Mesendoderm (in vitro differentiated cells): Measurements from ENCODE around the gene PTTG2.
A peak's percentile ranks its signal among the peaks of the same experiment; 100 is the strongest.

Experiments used
- DNase-seq: peaks from one replicate; pipeline ENCODE4 v3.0.0; 2013
- H2AK5ac ChIP-seq: 2 replicates; pipeline ENCODE4 v1.6.1; 2013; ENCODE audit warnings: low read length, inconsistent platforms
- H2BK120ac ChIP-seq: 2 replicates; pipeline ENCODE4 v1.6.1; 2013; ENCODE audit warnings: low read depth, mild to moderate bottlenecking, low read length, moderate library complexity, mixed read lengths
- H2BK15ac ChIP-seq: replicated peaks from 2 replicates; pipeline ENCODE4 v1.6.1; 2013; ENCODE audit warnings: low read depth, mild to moderate bottlenecking, moderate library complexity
- H2BK5ac ChIP-seq: 2 replicates; pipeline ENCODE4 v1.6.1; 2013; ENCODE audit warnings: low read length, inconsistent platforms
- H3K18ac ChIP-seq: 2 replicates; pipeline ENCODE4 v1.6.1; 2013; ENCODE audit warnings: mild to moderate bottlenecking, low read length, mixed read lengths
- H3K23ac ChIP-seq: one replicate; pipeline ENCODE4 v1.6.1; 2013; ENCODE audit warnings: low read length
- H3K27ac ChIP-seq: 2 replicates; pipeline ENCODE4 v1.5.1; 2013; ENCODE audit warnings: low read depth, mild to moderate bottlenecking, inconsistent platforms, low read length, moderate library complexity
- H3K27me3 ChIP-seq: 2 replicates; pipeline ENCODE4 v1.6.1; 2013; ENCODE audit warnings: low read length, control low read depth, mild to moderate bottlenecking, inconsistent platforms; ENCODE audit not compliant: insufficient read depth, poor library complexity
- H3K36me3 ChIP-seq: 2 replicates; pipeline ENCODE4 v1.6.1; 2013; ENCODE audit warnings: low read length, inconsistent platforms; ENCODE audit not compliant: control insufficient read depth, insufficient read depth
- H3K4ac ChIP-seq: one replicate; pipeline ENCODE4 v1.6.1; 2013; ENCODE audit warnings: low read depth, mild to moderate bottlenecking, low read length, moderate library complexity
- H3K4me1 ChIP-seq: 2 replicates; pipeline ENCODE4 v1.6.1; 2013; ENCODE audit warnings: low read depth, low read length, inconsistent platforms; ENCODE audit not compliant: control insufficient read depth
- H3K4me2 ChIP-seq: 2 replicates; pipeline ENCODE4 v1.6.1; 2013; ENCODE audit warnings: low read length
- H3K4me3 ChIP-seq: 2 replicates; pipeline ENCODE4 v1.5.1; 2013; ENCODE audit warnings: mild to moderate bottlenecking, low read length
- H3K56ac ChIP-seq: one replicate; pipeline ENCODE4 v1.6.1; 2013; ENCODE audit warnings: low read length
- H3K79me1 ChIP-seq: 2 replicates; pipeline ENCODE4 v1.6.1; 2013; ENCODE audit warnings: low read length, inconsistent platforms
- H3K79me2 ChIP-seq: 2 replicates; pipeline ENCODE4 v1.6.1; 2013; ENCODE audit warnings: mild to moderate bottlenecking, low read length; ENCODE audit not compliant: control insufficient read depth, insufficient read depth
- H3K9ac ChIP-seq: 2 replicates; pipeline ENCODE4 v1.6.1; 2013; ENCODE audit warnings: low read length, inconsistent platforms
- H4K5ac ChIP-seq: one replicate; pipeline ENCODE4 v1.6.1; 2013; ENCODE audit warnings: low read length
- H4K8ac ChIP-seq: one replicate; pipeline ENCODE4 v1.6.1; 2013; ENCODE audit warnings: low read depth, mild to moderate bottlenecking, control low read depth, low read length, moderate library complexity
- WGBS: extraction: QIAGEN DNeasy Blood & Tissue Kit; methylation state at CpG from one replicate; pipeline ENCODE4 v1.1.7; 2013; ENCODE audit warnings: low lambda C conversion rate, missing lambda C conversion rate; ENCODE audit not compliant: insufficient coverage; ENCODE audit errors: extremely low coverage; 5-methylcytosine and 5-hydroxymethylcytosine counted together

The PTTG2 gene

DNA sequence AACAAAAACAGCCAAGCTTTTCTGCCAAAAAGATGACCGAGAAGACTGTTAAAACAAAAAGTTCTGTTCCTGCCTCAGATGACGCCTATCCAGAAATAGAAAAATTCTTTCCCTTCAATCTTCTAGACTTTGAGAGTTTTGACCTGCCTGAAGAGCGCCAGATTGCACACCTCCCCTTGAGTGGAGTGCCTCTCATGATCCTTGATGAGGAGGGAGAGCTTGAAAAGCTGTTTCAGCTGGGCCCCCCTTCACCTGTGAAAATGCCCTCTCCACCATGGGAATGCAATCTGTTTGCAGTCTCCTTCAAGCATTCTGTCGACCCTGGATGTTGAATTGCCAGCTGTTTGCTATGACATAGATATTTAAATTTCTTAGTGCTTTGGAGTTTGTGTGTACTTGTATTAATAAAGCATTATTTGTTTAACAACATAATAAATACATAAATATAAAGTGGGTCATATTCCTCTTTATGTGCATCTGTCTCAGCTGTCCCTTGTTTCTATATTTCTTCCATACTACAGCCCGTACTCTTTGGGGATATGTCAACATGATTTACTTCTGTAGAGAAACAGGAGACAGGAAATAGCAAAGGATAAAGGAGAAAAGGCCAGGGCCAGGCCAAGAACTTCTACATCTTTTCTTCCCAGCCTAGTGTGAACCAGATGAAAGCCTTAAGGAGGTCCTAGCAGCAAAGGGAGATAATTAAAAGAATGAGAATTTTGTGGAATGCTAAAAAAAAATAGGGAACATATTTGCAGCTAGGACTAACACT, 667 bp downstream of the PTTG2 start:
- DNase-seq: no peak
- Histone ChIP-seq H2BK15ac (no peak overlapping the region), H3K4ac (no peak overlapping the region), H2AK5ac (no peak overlapping the region), H3K56ac (no peak overlapping the region), H4K8ac (no peak overlapping the region), H3K4me2 (no peak overlapping the region), H3K79me2 (no peaks in the 10 kb centered on the region), H3K4me3 (no peak overlapping the region), H3K23ac (no peak overlapping the region), H3K27me3 (no peaks in the 10 kb centered on the region), H2BK5ac (no peak overlapping the region), H3K4me1 (no peaks in the 10 kb centered on the region), H2BK120ac (no peak overlapping the region), H4K5ac (no peak overlapping the region), H3K36me3 (no peaks in the 10 kb centered on the region), H3K79me1 (no peaks in the 10 kb centered on the region), H3K9ac (no peak overlapping the region), H3K18ac (no peak overlapping the region), H3K27ac (no peak overlapping the region)
- no CpG with 5 or more reads among the region's 5 CpGs for WGBS

DNA sequence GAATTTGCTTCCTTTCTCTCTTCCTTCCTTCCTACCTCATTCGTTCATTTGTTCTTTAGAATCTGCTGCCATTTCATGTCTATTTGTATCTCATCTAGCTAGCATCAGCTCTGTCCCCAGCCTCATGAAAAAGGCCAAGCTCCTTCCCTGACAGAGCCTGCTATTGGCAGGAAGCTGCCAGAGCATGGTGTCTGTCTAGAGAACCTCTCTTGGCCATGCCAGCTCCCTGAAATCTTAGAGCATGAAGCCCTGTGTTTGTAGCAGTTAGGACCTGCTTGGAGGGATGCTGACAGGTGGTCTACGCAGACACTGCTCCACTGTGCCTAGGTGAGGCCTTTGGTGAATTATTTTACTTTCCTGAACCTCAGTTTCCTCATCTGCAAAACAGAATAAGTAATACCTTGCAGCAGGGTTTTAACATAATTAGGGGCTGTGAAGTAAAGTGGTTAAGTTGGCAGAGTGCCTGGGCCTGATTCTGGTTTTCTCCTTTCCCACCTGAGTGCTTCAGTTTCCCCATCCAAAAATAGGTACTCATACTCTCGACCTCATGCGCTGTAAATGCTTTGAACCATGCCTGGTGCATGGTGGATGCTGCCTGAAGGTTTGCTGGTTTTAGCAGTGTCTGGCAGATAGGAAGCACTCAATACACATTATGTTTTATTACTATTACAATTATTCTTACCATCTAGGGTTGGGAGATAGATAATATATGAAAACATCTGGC, 4.7 kb downstream of the PTTG2 start:
- H2BK15ac ChIP-seq: no peak overlapping the region
- no peaks in the 10 kb centered on the region for H3K36me3 ChIP-seq
- H3K27ac ChIP-seq: no peak overlapping the region
- no peak overlapping the region for H3K56ac ChIP-seq
- H3K4me3 ChIP-seq: no peak overlapping the region
- H3K79me2 ChIP-seq: no peaks in the 10 kb centered on the region
- H3K4ac ChIP-seq: no peak overlapping the region
- H3K9ac ChIP-seq: no peak overlapping the region
- no peaks in the 10 kb centered on the region for H3K27me3 ChIP-seq
- no peaks in the 10 kb centered on the region for H3K79me1 ChIP-seq
- H3K4me2 ChIP-seq: no peak overlapping the region
- no peak for DNase-seq
- no peak overlapping the region for H2BK5ac ChIP-seq
- H3K23ac ChIP-seq: no peak overlapping the region
- H3K4me1 ChIP-seq: no peaks in the 10 kb centered on the region
- H4K8ac ChIP-seq: no peak overlapping the region
- WGBS: no CpG with 5 or more reads among the region's 4 CpGs
- H2AK5ac ChIP-seq: no peak overlapping the region
- H3K18ac ChIP-seq: no peak overlapping the region
- H2BK120ac ChIP-seq: no peak overlapping the region
- no peak overlapping the region for H4K5ac ChIP-seq

DNA sequence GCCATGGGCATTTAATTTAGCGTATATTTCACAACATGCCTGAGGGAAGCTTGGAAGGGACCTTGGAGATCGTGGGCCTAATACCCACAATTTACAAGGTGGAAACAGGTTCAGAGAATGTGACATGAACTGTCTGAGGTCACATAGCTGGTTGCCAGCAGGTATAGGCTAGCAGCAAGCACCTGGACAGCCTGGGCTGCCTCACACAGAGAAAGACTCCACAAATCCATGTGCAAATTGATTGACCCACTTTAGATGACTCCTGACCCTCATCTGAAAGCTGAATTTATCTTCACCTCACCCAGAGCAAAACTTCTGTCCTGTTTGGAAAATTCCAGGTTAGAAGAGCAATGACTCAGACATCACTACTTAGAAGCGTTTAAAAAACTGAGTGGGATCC, 5.8 kb downstream of the PTTG2 start:
- no peak overlapping the region for H2AK5ac ChIP-seq
- H3K79me2 ChIP-seq: no peaks in the 10 kb centered on the region

DNA sequence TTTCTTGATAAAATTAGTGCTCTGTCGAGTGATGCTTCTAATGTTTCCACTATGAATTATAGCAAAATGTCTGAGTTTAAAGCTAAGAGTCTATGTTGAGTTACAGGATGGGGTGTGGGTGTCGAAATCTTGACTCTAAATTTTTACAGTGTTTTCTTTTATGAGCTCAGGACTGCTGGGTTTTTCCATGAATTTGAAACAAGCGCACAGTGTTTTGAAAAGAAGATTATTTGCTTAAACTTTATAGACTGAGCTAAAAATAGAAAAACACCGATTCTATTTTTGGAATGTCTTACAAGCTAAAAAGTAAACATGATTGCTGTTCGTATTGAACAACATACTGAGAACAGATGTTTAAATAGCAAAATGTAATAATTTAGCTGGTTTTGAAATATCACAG, 7.5 kb downstream of the PTTG2 start:
- Histone ChIP-seq H3K56ac (no peak overlapping the region), H4K8ac (no peak overlapping the region), H4K5ac (no peak overlapping the region), H2BK120ac (no peak overlapping the region), H3K79me1 (no peaks in the 10 kb centered on the region), H3K79me2 (no peaks in the 10 kb centered on the region), H3K4me2 (no peak overlapping the region), H3K23ac (no peak overlapping the region), H3K4me1 (no peaks in the 10 kb centered on the region), H3K27ac (no peak overlapping the region), H2BK5ac (no peak overlapping the region), H3K4ac (no peak overlapping the region), H3K4me3 (no peak overlapping the region), H3K18ac (no peak overlapping the region), H3K36me3 (no peaks in the 10 kb centered on the region), H3K9ac (no peak overlapping the region), H2AK5ac (no peak overlapping the region), H3K27me3 (no peaks in the 10 kb centered on the region), H2BK15ac (no peak overlapping the region)
- DNase-seq: no peak
- WGBS: no CpG with 5 or more reads among the region's 5 CpGs

More for the DNA sequence above, 5.8 kb downstream of the PTTG2 start:
- H4K5ac ChIP-seq: no peak overlapping the region
- no peak overlapping the region for H3K4me2 ChIP-seq
- no peak overlapping the region for H2BK120ac ChIP-seq
- DNase-seq: no peak
- H2BK15ac ChIP-seq: no peak overlapping the region
- H3K4me3 ChIP-seq: no peak overlapping the region
- no peak overlapping the region for H3K18ac ChIP-seq
- no peak overlapping the region for H3K27ac ChIP-seq
- no peak overlapping the region for H3K9ac ChIP-seq
- no peak overlapping the region for H3K56ac ChIP-seq
- WGBS: no CpG with 5 or more reads among the region's 3 CpGs
- no peaks in the 10 kb centered on the region for H3K27me3 ChIP-seq
- H4K8ac ChIP-seq: no peak overlapping the region
- no peaks in the 10 kb centered on the region for H3K79me1 ChIP-seq
- H3K4me1 ChIP-seq: no peaks in the 10 kb centered on the region
- H3K4ac ChIP-seq: no peak overlapping the region
- H2BK5ac ChIP-seq: no peak overlapping the region
- H3K36me3 ChIP-seq: no peaks in the 10 kb centered on the region
- H3K23ac ChIP-seq: no peak overlapping the region

DNA sequence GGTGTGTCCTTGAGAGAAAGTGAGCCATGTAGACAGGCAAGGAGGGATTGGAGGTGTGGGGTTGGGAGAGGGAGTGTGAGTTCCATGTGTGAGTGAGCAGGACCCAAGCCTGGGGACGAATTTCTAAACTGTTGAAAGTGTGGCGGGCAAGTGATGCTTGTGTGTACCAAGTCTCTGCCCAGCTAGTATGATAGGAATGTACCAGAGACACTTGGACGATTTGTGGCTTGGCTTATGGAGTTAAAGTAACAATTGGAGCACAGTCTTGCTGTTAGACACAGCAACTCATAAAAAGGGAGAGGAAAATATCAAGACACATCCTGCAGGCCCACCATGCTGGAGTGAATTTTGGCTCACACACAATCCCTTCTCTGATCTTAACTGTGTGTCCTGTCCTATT, 8.5 kb downstream of the PTTG2 start:
- DNase-seq: no peak
- H3K27ac ChIP-seq: no peak overlapping the region
- no peaks in the 10 kb centered on the region for H3K4me1 ChIP-seq

More for the DNA sequence above, 8.5 kb downstream of the PTTG2 start:
- H2BK15ac ChIP-seq: no peak overlapping the region
- H3K56ac ChIP-seq: no peak overlapping the region
- H3K23ac ChIP-seq: peak overlapping the region; percentile 34
- H2BK5ac ChIP-seq: no peak overlapping the region
- H2BK120ac ChIP-seq: no peak overlapping the region
- H3K79me1 ChIP-seq: no peaks in the 10 kb centered on the region
- H3K4me2 ChIP-seq: no peak overlapping the region
- no peak overlapping the region for H4K5ac ChIP-seq
- H3K79me2 ChIP-seq: no peaks in the 10 kb centered on the region
- H4K8ac ChIP-seq: no peak overlapping the region
- no peaks in the 10 kb centered on the region for H3K36me3 ChIP-seq
- no peaks in the 10 kb centered on the region for H3K27me3 ChIP-seq
- no peak overlapping the region for H2AK5ac ChIP-seq
- H3K4ac ChIP-seq: no peak overlapping the region
- no peak overlapping the region for H3K4me3 ChIP-seq
- no CpG with 5 or more reads among the region's 3 CpGs for WGBS
- H3K9ac ChIP-seq: no peak overlapping the region
- no peak overlapping the region for H3K18ac ChIP-seq
